ENCODE measurements around the gene FAM120A.

FAM120A gene

DNA sequence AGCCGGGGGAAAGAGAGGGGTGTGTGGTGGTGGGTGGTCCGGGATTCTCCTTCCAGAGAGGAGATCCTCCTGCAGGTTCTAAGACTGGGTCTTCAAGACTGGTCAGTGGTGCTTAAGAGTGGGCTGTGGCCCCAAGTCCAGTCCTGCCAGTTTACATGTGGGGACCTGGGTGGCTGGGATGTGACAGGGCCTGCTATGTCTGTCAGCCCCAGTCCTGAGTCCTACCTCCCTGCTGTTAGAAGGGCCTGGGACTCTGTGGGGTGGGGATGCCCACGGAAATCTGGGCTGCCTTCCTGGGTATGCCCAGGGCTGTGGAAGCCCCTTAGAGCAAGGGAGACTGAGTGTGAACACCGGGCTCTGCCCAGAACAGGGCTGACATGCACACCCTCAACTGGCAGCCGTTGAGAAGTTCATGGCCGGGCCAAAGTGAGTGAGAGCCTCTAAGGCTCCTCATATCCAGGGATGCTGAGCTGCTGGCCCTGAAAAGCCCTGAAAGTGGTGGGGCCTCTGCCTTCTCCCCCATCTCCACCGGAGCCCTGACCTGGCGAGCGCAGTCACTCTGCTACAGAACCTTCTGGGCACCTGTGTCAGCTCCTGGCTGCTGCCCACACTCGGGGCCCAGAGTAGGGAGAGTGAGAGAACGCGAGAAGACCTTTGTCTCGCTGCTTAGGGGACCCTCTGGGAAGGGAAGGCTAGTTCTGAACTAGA lies 126.6 kb downstream of the FAM120A start:
- no peak for DNase-seq (ENCODE audit: low read depth)

DNA sequence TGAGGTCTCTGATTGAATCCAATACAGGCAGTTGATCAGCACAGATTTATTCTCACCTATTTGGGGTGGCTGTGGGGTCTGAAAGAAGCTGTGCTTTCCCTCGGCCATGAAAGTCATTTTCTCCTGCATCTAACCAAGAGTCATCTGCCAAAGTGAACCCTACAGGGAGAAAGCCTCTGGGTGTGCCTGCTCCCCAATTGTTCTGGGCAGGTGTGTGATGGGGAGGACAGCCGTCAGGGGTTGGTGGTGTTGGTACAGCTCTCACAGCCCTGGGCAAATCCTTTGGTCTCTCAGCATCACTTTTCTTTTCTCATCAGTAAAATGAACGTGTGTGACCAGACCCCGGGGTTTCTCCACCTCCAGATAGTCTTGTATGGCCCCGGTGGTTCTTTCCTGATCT lies 127.4 kb downstream of the FAM120A start:
- no peak for DNase-seq (ENCODE audit: low read depth)

DNA sequence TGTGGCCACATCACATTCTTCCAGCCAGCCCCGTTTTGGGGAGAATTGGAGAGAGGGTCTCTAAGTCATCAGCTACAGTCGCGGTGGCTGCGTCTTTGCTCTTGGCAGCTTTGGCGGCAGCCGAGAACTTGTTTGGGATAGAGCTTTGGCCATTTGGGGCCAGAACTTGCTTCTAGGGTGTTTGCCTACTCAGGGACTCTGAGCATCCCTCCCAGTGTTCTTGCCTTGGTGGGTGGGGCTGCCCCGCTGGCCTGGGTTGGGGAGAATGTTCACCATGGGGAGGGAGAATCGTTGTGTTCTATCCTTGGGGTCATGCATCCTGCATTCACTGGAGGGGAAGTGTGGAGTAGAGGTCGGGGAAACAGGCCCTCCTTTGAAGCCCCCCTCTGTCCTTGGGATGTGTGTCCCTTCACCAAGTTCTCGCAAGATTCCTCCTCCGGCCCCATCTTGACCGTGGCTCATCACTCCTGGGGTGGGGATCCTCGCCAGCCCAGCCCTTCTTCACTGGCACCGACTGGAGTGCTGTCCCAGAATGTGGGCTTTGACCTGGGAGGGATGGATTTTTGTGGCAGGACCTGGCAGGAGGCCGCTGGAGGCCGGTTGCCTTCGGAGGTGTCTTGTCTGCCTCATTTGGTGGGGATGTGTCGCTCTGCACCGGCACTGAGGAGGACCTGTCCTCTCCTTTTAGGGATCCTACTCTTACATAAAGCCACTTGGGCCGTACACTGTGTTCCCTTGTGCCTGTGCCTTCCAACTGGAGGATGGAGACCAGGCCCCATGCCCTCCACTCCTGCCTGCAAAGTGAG lies 128.4 kb downstream of the FAM120A start:
- no peak for DNase-seq (ENCODE audit: low read depth)

DNA sequence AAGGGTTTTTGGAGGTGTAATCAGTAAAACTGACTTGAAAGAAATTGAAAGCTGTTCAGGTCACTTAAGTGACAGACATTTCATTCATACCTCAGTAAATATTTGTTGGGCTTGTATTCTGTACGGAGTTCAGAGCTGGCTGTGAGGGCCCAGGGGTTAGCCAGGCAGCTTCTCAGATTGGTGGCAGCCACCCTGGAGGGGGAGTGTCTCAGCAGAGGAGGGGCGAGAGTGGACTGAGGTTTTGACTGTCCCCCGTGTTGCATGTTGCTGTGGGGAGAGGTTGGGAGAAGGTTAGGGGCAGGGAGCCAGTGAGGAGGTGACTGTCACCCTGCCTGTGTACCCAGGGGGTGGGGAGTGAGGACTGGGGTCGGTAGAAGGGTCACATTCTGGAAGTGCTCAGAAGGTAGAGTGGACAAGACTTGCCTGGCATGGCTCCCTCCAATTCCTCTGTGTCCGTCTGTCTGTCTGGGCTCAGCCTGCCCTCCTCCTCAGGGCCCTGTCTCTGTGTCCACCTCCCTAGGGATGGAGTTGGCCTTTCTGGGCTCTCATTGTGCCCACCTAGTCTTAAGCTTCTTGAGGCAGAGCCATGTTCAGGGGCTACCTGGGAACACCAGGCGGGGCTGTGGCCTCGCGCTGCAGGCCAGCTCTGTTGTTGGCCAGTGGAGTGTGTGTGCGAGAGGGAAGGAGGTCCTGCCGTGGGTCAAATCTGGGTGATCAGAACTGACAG lies 129.3 kb downstream of the FAM120A start:
- no peak for DNase-seq (ENCODE audit: low read depth)

DNA sequence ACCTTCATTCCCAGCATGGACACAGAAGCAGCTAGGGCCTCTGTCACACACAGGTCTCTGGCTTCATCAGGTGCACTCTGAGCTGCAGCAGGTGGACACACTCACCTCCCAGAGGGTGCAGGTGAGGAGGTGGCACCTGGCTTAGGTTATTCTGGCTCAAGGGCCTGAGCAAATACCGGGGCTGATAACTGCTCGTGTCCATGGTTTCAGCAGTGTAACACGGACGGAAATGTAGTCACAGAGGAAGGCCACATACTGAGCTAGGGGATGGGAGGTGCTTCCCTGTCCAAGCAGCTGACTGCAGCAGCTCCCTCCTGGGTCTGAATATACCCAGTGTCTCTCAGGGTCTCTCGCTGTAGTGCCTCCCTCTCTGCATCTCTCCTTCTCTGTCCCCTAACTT lies 130.6 kb downstream of the FAM120A start:
- no peak for DNase-seq (ENCODE audit: low read depth)

DNA sequence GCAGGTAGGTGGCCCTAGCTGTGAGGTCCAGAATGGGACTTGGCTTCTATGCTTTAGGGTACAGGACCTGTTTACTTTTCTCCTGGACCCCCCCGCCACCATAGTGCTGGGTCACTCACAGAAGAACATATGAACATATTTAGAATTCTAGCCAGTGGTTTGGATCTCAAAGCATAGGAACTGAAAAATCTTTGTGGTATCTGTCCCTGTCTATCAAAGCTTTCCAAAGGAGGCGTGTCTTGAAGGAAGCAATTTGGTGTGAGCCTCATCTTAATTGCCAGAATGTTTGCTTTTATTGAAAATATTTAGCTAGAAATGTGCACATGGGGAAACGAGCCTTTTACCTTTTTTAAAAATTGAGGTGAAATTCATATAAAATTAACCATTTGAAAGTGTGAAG lies 131.1 kb downstream of the FAM120A start:
- no peak for DNase-seq (ENCODE audit: low read depth)

DNA sequence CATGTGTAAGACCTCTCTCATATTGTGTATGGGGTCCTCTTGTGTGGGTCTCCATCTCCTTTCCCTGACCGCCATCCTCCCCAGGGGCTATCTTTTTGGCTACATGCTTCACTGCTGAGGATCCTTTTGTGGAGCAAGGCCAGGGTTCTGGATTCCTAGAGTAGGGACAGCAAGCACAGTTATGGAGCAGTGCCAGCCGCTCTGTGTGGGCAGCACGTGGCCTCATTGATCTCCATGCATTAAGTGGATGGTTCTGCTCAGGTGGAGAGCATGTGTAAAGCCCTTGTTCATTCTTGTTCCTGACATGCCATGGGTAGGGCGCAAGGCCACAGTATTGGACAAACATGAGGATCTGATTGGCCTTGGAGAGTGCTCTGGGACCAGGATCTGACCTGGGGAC lies 133.8 kb downstream of the FAM120A start:
- DNase-seq (ENCODE audit: low read depth), result no peak

DNA sequence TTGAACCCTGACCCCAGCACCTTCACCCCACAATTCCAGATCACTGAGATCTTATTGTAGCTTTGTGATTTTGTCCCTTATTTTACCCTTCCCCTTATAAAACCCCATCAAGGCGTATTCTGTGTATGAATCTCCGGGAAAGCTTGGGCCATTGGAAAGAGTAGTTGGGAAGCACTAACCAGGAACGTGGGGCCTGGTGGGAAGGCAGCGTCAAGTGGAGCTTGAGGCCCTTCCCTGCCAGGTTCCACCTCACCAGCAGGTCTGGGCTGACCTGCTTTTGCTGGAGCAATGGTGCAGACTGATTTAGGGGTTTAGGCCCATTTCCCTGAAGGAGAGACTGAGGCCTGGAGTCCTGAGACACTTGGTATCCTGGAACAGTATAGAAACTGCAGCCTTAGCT lies 134.2 kb downstream of the FAM120A start:
- DNase-seq (ENCODE audit: low read depth), result no peak

DNA sequence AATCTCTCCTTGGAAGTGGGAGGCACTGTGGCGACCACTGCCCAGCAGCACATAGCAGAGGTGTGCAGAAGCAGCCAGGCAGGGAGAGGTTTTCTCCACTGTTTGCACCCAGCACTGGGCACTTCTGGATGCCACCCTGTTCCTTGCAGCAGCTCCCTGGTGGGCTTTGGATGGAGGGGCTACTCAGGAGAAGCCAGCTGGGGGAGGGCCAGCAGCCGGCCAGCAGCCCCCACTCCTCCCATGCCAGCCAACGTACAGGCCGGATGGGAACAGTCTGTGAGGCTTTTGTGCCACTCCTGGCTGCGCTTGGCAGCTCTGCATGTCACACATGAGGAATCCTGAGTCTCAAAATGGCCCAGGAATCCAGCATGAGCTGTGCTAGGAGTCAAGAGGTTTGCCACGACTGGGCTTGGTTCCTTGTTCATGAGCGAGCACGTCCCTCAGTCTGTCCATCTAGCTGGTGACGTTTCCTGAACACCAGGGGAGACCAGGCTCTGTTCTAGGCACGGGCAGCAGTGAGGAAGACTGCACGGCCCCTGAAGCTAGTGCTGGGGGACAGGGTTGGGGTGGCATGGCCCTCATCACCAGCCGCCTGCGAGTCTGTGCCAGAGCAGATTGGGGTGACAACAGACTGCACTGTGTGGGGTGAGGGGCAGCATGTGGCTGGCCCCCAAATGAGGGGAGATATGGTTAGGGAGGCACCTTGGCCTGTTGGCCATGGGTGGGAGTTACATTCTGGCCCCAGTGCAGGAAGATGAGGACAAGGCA lies 135.0 kb downstream of the FAM120A start:
- no peak for DNase-seq (ENCODE audit: low read depth)

DNA sequence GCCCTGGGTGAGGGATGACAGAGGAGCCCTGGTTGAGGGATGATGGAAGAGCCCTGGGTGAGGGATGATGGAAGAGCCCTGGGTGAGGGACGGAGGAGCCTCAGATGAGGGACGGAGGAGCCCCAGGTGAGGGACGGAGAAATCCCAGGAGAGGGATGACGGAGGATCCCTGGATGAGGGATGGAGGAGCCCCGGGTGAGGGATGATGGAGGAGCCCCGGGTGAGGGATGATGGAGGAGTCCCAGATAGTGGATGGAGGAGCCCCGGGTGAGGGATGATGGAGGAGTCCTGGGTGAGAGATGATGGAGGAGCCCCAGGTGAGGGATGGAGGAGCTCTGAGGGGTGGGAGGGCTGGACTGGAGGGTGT lies 135.8 kb downstream of the FAM120A start:
- DNase-seq (ENCODE audit: low read depth), result no peak

DNA sequence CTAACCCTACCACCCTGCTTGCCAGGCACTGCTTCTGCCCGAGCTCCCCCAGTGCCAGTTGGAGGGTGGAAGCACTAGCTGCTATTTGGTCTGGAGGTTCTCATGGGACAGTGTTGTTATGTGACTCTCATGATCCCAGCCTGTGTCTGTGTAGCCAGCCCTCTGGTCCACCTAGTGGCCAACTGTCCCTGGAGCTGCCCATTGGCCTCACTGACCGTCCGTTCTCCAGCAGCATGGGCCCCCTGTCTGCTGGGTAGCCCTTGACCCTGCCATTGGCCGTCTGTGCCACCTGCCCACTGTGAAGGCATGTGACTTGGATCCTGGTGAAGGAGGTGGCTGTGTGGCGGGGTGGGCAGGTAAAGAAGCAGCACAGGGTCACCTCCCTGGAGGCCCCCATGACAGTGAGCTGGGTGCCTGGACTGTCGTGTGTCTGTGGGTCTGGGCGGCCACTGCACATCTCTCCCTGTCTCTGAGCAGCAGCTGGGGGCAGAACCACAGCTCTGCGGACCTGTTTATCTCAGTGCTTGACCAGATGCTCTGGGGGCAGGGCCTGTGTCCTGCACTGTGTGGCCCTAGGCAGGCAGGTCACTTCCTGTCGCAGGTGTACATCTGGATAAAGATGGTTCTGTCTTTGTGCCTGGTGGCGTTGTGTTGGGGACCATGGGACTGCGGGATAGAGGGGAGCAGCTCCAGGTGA lies 136.3 kb downstream of the FAM120A start:
- DNase-seq (ENCODE audit: low read depth), result no peak

DNA sequence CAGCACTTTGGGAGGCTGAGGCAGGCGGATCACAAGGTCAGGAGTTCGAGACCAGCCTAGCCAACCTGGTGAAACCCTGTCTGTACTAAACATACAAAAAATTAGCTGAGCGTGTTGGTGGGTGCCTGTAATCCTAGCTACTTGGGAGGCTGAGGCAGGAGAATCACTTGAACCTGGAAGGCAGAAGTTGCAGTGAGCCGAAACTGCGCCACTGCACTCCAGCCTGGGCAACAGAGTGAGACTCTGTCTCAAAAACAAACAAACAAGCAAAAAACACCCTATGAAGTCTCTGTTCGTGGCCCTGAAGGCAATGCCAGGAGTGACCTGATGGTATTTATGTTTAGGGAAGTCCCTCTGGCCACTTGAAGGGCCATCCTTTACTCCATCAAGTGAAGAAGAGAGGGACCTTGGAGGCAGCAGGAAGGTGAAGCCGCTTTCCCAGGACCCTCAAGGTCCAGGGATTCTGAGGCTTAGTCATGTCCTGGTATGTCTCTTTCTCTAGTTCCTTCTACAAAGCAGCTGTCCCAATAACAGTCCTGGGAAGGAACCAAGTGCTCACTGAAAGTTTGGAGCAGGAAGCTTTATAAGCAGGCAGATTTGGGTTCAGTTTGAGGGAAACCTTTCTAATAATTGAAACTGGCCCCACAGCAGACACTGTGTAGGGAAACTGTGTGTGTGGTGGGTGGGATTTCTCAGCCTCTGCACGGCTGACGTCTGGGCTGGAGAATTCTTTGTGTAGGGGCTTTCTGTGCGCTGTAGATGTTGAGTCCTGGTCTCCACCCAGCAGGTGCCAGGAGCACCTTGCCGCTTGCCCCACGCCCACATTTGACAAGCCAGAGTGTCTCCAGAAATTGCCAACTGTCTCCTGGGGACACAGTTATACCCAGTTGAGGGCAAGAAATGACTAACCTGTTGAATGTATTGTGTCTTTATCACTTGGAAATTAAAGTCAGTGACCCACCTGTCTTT lies 137.4 kb downstream of the FAM120A start:
- DNase-seq (ENCODE audit: low read depth), result no peak

DNA sequence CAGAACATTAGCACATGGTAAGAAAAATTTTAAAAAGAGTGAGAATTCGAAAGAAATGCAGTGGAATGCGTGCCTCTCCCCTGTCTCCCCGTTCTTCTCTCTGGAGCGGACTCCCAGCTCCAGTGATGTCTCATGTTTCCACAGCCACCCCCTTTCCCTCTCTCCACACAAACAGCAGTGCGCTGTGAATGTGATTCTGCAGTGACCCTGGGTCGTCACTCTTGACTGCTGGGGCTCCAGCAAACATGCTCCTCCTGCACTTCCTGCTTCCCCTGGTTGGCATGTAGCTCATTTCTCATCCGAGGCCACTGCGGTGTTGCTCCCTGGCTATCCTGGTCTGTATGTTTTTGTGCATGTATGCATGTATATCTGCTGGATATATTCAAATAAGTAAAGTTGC lies 138.2 kb downstream of the FAM120A start:
- peak; percentile 50 for DNase-seq (ENCODE audit: low read depth)

DNA sequence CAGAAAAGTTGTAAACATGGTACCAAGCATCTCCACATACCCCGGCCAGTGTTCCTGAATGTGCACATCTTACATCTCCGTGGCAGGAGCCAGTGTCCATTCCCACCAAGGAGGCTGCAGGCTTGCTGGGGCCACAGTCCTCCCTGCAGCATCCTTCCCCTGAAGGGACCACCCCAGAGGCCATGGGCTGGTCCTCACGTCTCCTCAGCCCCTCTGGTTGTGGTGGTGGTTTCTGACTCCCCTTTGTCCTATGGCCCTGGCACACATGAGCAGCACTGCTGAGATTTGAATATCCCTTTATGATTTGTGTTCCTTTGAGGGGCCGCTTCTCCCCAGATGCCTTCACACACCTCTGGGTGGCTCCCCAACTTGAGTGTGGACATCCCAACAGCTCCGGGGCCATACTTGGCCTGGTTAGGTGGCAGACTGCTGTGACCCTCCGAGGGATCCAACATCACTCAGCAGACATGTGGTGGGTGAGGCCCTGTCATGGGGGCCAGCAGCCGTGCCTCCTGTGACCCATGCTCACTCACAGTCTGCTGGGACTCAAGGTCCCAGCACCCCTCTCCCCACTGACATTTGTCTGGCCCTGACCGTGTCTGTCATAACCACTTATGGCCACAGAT lies 139.2 kb downstream of the FAM120A start:
- no peak for DNase-seq (ENCODE audit: low read depth)

DNA sequence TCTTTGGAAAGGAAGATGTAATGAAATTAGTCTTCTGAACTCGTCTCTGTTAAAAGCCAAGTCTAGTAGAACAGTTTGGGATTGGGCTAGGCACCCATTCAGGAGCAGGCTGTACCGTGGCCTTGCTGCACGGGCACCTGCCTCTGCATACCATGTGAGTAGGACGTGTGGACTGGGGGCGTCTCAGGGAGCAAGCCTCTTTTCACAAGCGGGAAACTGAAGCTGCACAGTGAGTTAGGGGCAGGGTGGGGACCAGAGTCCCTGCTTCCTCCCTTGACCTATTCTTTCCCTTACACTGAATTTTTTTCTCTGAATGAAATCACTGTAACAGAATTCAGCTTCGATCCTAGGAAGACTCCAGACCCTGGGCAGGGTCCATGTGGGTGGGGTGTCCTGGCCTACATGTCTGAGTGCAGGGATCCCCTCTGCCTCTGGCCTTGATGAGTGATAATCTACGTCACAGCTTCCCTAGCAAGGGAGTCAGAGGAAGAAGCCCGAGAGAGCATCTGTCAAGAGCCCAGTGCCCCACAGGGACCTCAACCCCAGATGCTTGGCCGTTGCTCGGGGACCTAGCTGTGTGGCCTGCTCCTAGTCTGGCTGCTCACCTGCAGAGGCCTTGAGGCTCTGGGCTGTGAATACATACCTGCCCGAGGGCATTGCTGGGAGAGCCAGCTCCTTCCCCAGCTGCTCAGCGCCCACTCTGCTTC lies 140.0 kb downstream of the FAM120A start:
- no peak for DNase-seq (ENCODE audit: low read depth)

DNA sequence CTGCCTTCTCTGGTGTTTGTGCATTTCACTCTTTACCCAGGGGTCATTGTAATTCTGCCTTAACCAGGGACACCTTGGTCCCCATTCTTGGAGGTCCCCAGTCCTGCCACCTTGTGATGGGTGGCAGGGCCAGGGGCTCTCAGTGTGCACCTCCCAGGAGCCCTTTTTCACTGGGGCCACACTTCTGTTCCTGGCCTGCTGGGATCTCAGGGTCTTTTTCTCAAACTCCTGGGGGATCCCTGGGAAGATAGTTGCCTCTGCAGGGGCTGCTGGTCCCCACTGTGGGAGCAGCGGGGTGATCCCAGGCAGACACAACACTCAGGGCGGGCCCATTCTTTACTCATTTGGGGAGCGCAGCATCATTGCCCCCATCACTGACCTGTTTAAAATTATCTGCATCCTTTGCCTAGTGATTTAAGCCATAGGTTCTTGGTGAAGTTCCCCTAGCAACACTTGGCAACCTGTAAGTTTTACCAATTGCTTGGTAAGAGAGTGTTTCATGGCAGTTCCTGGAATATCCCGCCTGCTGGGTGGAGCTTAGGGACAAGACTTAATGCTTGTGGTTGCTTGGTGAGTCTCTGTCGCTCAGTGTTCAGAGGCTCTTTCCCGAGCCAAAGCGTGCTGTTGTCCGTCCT lies 140.6 kb downstream of the FAM120A start:
- DNase-seq (ENCODE audit: low read depth), result no peak

DNA sequence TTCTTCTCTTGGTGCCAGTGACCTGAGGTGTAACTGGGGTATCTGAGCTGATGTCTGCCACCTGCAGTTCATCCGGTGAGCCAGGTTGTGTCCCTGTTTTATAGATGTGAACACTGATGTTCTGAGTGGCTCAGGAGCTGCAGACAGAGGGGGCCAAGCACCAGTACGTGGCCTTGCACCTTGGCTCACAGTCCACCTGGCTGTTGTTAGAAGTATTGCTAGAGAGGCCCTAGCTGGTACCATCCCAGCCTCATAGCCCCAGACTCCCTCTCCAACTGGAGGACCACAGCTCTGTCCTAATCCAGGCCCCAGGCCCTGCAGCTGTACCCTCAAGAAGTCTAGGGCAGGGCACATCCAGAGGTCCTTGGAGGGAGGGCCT lies 141.1 kb downstream of the FAM120A start:
- no peak for DNase-seq (ENCODE audit: low read depth)

DNA sequence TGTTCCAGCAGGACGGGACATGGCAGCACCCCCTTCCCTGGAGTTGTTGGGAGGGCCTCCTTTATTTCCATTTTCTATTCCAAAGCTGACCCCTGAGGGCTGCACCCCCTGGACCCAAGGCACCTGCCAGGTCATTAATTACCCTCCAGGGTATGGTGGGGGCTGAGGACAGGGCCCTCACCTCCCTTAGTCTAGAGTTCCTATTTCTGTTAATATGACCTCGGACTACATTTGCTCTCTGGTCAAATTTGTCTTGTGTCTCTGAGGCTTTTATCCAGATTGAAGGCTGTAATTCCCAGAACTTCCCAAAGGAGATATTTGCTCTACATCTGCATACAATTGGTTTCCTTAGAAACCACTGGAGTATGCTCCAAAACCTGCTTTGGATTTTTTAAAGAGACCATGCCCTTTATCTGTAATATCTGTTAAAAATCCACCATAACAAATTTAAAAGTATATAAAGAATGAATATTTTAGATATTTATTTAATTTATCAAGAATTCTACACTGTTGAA lies 141.7 kb downstream of the FAM120A start:
- no peak for DNase-seq (ENCODE audit: low read depth)

Data from amniotic epithelial cell (primary cell).